AG04450 (cell line): ENCODE results near the gene CSTF2T. TPM values are rescaled to one million over a fixed set of nuclear protein-coding genes. Genes with fewer than 3 reads are reported as not detected.

Experiments
- CTCF ChIA-PET: fragments of 300-600, 350-600 bp; formaldehyde crosslinking; extraction: SDS; loops from one replicate; lab custom pipeline; 2022; ENCODE audit warnings: antibody characterized with exemption, inconsistent platforms; lab: Charles Lee
- POLR2A ChIA-PET: fragments of 350-600 bp; formaldehyde crosslinking; extraction: SDS; loops from one replicate; lab custom pipeline; 2021; ENCODE audit warnings: antibody characterized with exemption, inconsistent platforms; lab: Yijun Ruan, JAX
- DNase-seq: peaks from one replicate; pipeline ENCODE4 v3.0.0-alpha.2; 2011; ENCODE audit warnings: low read depth, low spot score
- H3K27ac ChIP-seq: one replicate; pipeline ENCODE4 v1.5.1; 2012; ENCODE audit warnings: low read depth, low read length, control low read depth
- H3K27me3 ChIP-seq: one replicate; pipeline ENCODE4 v1.6.0; 2012; ENCODE audit warnings: low read length; ENCODE audit not compliant: control insufficient read depth, insufficient read depth
- H3K4me3 ChIP-seq: 2 replicates; pipeline ENCODE4 v1.5.1; 2011; ENCODE audit warnings: mild to moderate bottlenecking, low read depth, low read length, control low read depth
- H3K9me3 ChIP-seq: 2 replicates; pipeline ENCODE4 v1.5.1; 2012; ENCODE audit warnings: low read length; ENCODE audit not compliant: control insufficient read depth, insufficient read depth
- polyA plus RNA-seq: library from polyadenylated mRNA; depleted of rRNA; stranded (reverse); fragments of >200 nt; gene quantifications from 2 replicates; pipeline ENCODE4 v1.2.3, GENCODE V29; 2011
- TF ChIP-seq, protein P1 (sequence below): IDR thresholded peaks from 2 replicates; pipeline ENCODE4 v1.5.1; 2011; ENCODE audit warnings: low read depth, low read length, control low read depth, inconsistent platforms

The CSTF2T gene
- polyA plus RNA-seq, 1 experiment: 7.0 TPM

DNA sequence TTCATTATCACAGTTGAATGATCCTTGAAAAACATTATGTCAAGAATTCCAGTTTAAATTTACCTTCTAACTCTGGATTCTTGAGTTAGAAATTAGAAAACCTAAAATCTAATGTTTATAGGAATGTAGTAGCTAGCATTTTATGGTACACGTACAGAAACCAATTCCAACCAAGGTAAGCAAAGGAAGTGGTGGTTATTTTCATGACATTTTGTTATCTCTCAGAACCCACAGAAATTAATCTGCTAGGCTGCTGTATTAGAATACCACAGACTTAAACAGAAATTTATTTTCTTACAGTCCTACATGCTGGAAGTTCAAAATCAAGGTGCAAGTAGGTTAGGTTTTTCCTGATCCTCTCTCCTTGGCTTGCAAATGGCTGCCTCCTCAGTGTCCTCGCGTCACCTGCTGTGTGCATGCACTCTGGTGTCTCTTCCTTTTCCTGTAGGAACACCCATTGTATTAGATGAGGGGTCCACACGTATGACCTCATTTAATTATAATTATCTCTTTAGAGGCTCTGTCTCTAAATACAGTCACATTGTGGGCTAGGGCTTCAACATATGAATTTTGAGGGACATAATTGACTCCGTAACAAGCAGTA, 8.5 kb upstream of the CSTF2T start:
- TF ChIP-seq, protein P1, sequence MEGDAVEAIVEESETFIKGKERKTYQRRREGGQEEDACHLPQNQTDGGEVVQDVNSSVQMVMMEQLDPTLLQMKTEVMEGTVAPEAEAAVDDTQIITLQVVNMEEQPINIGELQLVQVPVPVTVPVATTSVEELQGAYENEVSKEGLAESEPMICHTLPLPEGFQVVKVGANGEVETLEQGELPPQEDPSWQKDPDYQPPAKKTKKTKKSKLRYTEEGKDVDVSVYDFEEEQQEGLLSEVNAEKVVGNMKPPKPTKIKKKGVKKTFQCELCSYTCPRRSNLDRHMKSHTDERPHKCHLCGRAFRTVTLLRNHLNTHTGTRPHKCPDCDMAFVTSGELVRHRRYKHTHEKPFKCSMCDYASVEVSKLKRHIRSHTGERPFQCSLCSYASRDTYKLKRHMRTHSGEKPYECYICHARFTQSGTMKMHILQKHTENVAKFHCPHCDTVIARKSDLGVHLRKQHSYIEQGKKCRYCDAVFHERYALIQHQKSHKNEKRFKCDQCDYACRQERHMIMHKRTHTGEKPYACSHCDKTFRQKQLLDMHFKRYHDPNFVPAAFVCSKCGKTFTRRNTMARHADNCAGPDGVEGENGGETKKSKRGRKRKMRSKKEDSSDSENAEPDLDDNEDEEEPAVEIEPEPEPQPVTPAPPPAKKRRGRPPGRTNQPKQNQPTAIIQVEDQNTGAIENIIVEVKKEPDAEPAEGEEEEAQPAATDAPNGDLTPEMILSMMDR: no peak
- POLR2A ChIA-PET: no interaction called here
- H3K27ac ChIP-seq: no peak overlapping the region
- no peak for DNase-seq
- no peaks in the 10 kb centered on the region for H3K27me3 ChIP-seq
- H3K4me3 ChIP-seq: no peak overlapping the region
- no peaks in the 10 kb centered on the region for H3K9me3 ChIP-seq
- CTCF ChIA-PET: interaction anchor here (0.6 to 0.7 kb wide), 2 partner anchors 43 to 503 kb away, joined by 3 to 7 read pairs; no protein-coding TSS in a partner anchor

DNA sequence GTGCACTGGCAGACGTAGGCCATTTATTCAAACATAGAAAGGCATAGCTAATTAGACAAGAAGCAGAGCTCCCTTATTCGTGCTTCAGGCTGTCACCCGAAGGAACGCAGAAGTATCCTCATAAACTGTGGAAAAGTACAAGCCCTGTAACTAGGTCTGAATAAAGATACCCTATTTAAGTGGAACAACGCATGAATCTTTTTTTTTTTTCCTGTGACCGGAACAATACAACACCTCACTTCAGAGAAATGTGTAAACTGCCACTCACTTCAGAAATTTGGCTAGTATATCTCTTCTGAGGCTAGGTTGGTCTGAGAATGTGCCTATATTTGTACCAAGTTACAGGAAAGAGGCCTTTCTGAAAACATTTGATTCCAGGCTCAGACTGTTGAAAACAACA, 8.0 kb upstream of the CSTF2T start:
- Histone ChIP-seq H3K9me3 (no peaks in the 10 kb centered on the region), H3K27ac (no peak overlapping the region), H3K4me3 (no peak overlapping the region), H3K27me3 (no peaks in the 10 kb centered on the region)
- ChIA-PET POLR2A (no interaction called here), CTCF (interaction anchor here (0.7 kb wide), 1 partner anchor 43 kb away, joined by 3 read pairs; no protein-coding TSS in a partner anchor)
- TF ChIP-seq, protein P1: no peak
- DNase-seq: no peak

DNA sequence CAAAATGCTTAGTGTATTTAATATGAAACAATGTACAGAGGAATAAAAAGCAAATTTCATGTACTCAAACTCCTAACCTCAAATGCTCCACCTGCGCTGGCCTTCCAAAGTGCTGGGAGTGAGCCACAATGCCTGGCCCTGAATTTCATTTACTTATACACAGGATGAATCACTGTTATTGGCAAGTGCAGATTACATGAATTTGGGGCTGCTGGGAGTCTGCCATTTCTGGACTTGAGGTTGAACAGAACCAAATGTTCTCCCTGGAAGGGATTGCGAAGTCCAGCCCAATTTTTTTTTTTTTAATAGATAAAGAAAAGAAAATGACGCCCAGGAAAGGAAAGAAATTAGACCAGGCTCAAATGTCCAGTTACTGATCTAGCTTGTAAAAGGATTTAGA, 6.8 kb upstream of the CSTF2T start:
- H3K9me3 ChIP-seq: no peaks in the 10 kb centered on the region
- CTCF ChIA-PET: no interaction called here
- H3K27me3 ChIP-seq: no peaks in the 10 kb centered on the region
- peak; percentile 76 for DNase-seq
- no peak overlapping the region for H3K4me3 ChIP-seq
- POLR2A ChIA-PET: no interaction called here
- no peak overlapping the region for H3K27ac ChIP-seq
- TF ChIP-seq, protein P1: no peak

DNA sequence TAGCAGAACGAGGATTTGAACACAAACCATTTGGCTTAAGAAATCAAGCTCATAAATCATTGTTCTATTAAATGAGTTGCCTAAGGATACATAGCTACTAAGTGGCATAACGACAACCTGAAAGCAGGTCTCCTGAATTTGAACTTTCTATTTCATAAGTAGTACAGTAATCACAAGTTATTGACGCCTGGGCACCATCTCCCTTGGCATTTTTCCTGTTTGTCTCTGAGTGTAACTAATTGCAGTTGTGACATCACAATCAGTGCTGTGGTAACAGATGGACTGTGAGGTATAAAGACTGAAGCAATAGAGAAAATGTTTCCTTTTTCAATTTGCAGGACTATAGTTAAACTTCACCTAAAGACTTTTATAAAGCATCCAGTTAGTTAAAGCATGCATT, 6.4 kb upstream of the CSTF2T start:
- H3K27me3 ChIP-seq: no peaks in the 10 kb centered on the region
- POLR2A ChIA-PET: no interaction called here
- CTCF ChIA-PET: no interaction called here
- DNase-seq: no peak
- no peak overlapping the region for H3K27ac ChIP-seq
- no peaks in the 10 kb centered on the region for H3K9me3 ChIP-seq
- no peak overlapping the region for H3K4me3 ChIP-seq
- TF ChIP-seq, protein P1: no peak

DNA sequence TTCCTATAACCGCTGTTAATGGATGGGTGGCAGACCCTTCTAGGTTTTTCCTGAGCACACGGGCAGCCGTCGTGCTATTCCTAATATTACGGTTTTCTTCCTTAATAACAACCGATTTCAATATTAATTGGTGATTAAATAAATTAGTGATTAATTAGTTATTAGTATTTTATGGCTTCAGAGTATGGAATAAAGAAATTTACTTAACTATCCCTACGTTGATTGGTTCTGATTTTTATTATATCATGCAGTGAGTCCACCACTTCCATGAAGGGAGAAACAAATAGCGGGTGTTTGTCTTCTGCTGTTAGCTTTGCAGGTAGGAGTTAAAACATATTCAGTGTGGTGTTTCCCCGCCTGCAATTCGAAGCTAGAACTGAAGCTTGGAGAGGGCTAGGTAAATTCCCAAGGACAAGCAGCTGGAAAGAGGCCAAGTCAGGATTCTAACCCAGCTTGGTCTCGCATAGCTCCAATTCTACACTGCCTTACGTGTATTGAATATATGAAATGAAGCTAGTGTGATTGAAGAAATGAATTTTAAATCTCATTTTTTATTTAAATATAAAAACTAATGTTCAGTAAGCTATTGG, 928 bp upstream of the CSTF2T start:
- H3K4me3 ChIP-seq: peak overlapping the region; percentile 87
- POLR2A ChIA-PET: interaction anchor here (0.6 kb wide), 1 partner anchor 193 kb away, joined by 4 read pairs; no protein-coding TSS in a partner anchor
- TF ChIP-seq, protein P1: no peak
- no peak for DNase-seq
- no peaks in the 10 kb centered on the region for H3K9me3 ChIP-seq
- peak overlapping the region; percentile 96 for H3K27ac ChIP-seq
- CTCF ChIA-PET: interaction anchor here (0.5 to 1.7 kb wide), 3 partner anchors 290 to 637 kb away, joined by 3 to 6 read pairs (median 4); no protein-coding TSS in a partner anchor
- no peaks in the 10 kb centered on the region for H3K27me3 ChIP-seq
